ENCODE results near the gene MYBPC3. TPM values are rescaled to one million over a fixed set of nuclear protein-coding genes. Genes with fewer than 3 reads are reported as not detected.
"Not testable (repeated sequence)": the region's sequence is repeated elsewhere in the genome, so short reads cannot be mapped to it uniquely, and the experiment has no call there.

MYBPC3 gene
- total RNA-seq, 1 donor from 2014 or later, result not detected

- no peaks in the 10 kb centered on the region for H3K27me3 Mint-ChIP-seq
- intact Hi-C loops (cut with micrococcal nuclease), result no loop called here
- H3K4me1 Mint-ChIP-seq, result peaks cover 5% of the 10 kb centered on the region
- H3K36me3 Mint-ChIP-seq (ENCODE audit: low read depth), result peaks cover 45% of the 10 kb centered on the region
- H3K9me3 Mint-ChIP-seq, result no peaks in the 10 kb centered on the region
- no peak overlapping the region for H3K4me3 Mint-ChIP-seq
- peak overlapping the region; percentile 61 for H3K27ac Mint-ChIP-seq
- no peak for DNase-seq
Observed at GRCh38 chr11:47317064-47317828, 35.3 kb downstream of the MYBPC3 start.

GRCh38 chr11:47316501-47316900 is 36.0 kb downstream of the MYBPC3 start:
- H3K27ac Mint-ChIP-seq; H3K27me3 Mint-ChIP-seq; H3K9me3 Mint-ChIP-seq; H3K4me3 Mint-ChIP-seq; DNase-seq; H3K4me1 Mint-ChIP-seq; intact Hi-C loops (cut with micrococcal nuclease): not testable (repeated sequence)
- H3K36me3 Mint-ChIP-seq (ENCODE audit: low read depth), result peaks cover 45% of the 10 kb centered on the region

GRCh38 chr11:47314992-47315391 is 37.5 kb downstream of the MYBPC3 start:
- Mint-ChIP-seq H3K36me3 (ENCODE audit: low read depth) (peaks cover 52% of the 10 kb centered on the region), H3K4me3 (no peak overlapping the region)
- intact Hi-C loops (cut with micrococcal nuclease), result loop anchor here (5.0 kb wide), 1 partner anchor 43 kb away; the partner anchor contains the start of gene MADD

GRCh38 chr11:47308050-47308823 is 44.3 kb downstream of the MYBPC3 start:
- intact Hi-C loops (cut with micrococcal nuclease), result no loop called here
- H3K36me3 Mint-ChIP-seq (ENCODE audit: low read depth), result peaks cover 65% of the 10 kb centered on the region

More at GRCh38 chr11:47314992-47315391, 37.5 kb downstream of the MYBPC3 start:
- Mint-ChIP-seq H3K27ac (no peak overlapping the region), H3K9me3 (no peaks in the 10 kb centered on the region), H3K27me3 (no peaks in the 10 kb centered on the region), H3K4me1 (peaks cover 5% of the 10 kb centered on the region)
- DNase-seq, result no peak

GRCh38 chr11:47306484-47306844 is 46.0 kb downstream of the MYBPC3 start:
- intact Hi-C loops (cut with micrococcal nuclease), result no loop called here
- DNase-seq, result no peak
- H3K27me3 Mint-ChIP-seq, result no peaks in the 10 kb centered on the region
- no peak overlapping the region for H3K27ac Mint-ChIP-seq
- peaks cover 72% of the 10 kb centered on the region for H3K36me3 Mint-ChIP-seq (ENCODE audit: low read depth)
- no peak overlapping the region for H3K4me3 Mint-ChIP-seq
- peaks cover 7% of the 10 kb centered on the region for H3K4me1 Mint-ChIP-seq
- H3K9me3 Mint-ChIP-seq, result peaks cover 6% of the 10 kb centered on the region

More at GRCh38 chr11:47308050-47308823, 44.3 kb downstream of the MYBPC3 start:
- H3K4me1 Mint-ChIP-seq, result no peaks in the 10 kb centered on the region
- H3K27ac Mint-ChIP-seq, result no peak overlapping the region
- H3K4me3 Mint-ChIP-seq, result no peak overlapping the region
- H3K9me3 Mint-ChIP-seq, result no peaks in the 10 kb centered on the region
- H3K27me3 Mint-ChIP-seq, result no peaks in the 10 kb centered on the region
- no peak for DNase-seq

- H3K4me1 Mint-ChIP-seq, result peaks cover 7% of the 10 kb centered on the region
- no peak overlapping the region for H3K27ac Mint-ChIP-seq
- DNase-seq, result no peak
- no peaks in the 10 kb centered on the region for H3K27me3 Mint-ChIP-seq
- peaks cover 70% of the 10 kb centered on the region for H3K36me3 Mint-ChIP-seq (ENCODE audit: low read depth)
- no peak overlapping the region for H3K4me3 Mint-ChIP-seq
- H3K9me3 Mint-ChIP-seq, result peaks cover 6% of the 10 kb centered on the region
- intact Hi-C loops (cut with micrococcal nuclease), result no loop called here
Observed at GRCh38 chr11:47305734-47306483, 46.6 kb downstream of the MYBPC3 start.

GRCh38 chr11:47302853-47303252 is 49.6 kb downstream of the MYBPC3 start:
- intact Hi-C loops (cut with micrococcal nuclease), result no loop called here
- H3K27me3 Mint-ChIP-seq, result no peaks in the 10 kb centered on the region
- H3K36me3 Mint-ChIP-seq (ENCODE audit: low read depth), result peaks cover 75% of the 10 kb centered on the region
- no peak for DNase-seq
- H3K4me1 Mint-ChIP-seq, result peaks cover 9% of the 10 kb centered on the region
- peak overlapping the region; percentile 47 for H3K27ac Mint-ChIP-seq
- H3K4me3 Mint-ChIP-seq, result no peak overlapping the region
- H3K9me3 Mint-ChIP-seq, result peaks cover 21% of the 10 kb centered on the region

GRCh38 chr11:47299078-47299477 is 53.4 kb downstream of the MYBPC3 start:
- H3K27ac Mint-ChIP-seq, result no peak overlapping the region
- peaks cover 11% of the 10 kb centered on the region for H3K4me1 Mint-ChIP-seq
- intact Hi-C loops (cut with micrococcal nuclease), result no loop called here
- H3K4me3 Mint-ChIP-seq, result no peak overlapping the region
- H3K9me3 Mint-ChIP-seq, result peaks cover 21% of the 10 kb centered on the region
- H3K36me3 Mint-ChIP-seq (ENCODE audit: low read depth), result peaks cover 79% of the 10 kb centered on the region
- H3K27me3 Mint-ChIP-seq, result no peaks in the 10 kb centered on the region
- DNase-seq, result no peak

GRCh38 chr11:47296045-47296444 is 56.5 kb downstream of the MYBPC3 start:
- Mint-ChIP-seq H3K4me1 (peaks cover 4% of the 10 kb centered on the region), H3K36me3 (ENCODE audit: low read depth) (peaks cover 76% of the 10 kb centered on the region)
- intact Hi-C loops (cut with micrococcal nuclease), result no loop called here

GRCh38 chr11:47295385-47295784 is 57.1 kb downstream of the MYBPC3 start:
- no peak for DNase-seq
- no peaks in the 10 kb centered on the region for H3K27me3 Mint-ChIP-seq
- intact Hi-C loops (cut with micrococcal nuclease), result no loop called here
- no peak overlapping the region for H3K27ac Mint-ChIP-seq
- peaks cover 77% of the 10 kb centered on the region for H3K36me3 Mint-ChIP-seq (ENCODE audit: low read depth)
- H3K9me3 Mint-ChIP-seq, result peaks cover 11% of the 10 kb centered on the region
- peaks cover 2% of the 10 kb centered on the region for H3K4me1 Mint-ChIP-seq
- H3K4me3 Mint-ChIP-seq, result no peak overlapping the region

More at GRCh38 chr11:47296045-47296444, 56.5 kb downstream of the MYBPC3 start:
- Mint-ChIP-seq H3K4me3 (no peak overlapping the region), H3K27me3 (no peaks in the 10 kb centered on the region), H3K27ac (no peak overlapping the region), H3K9me3 (peaks cover 14% of the 10 kb centered on the region)
- no peak for DNase-seq

GRCh38 chr11:47289856-47290255 is 62.6 kb downstream of the MYBPC3 start:
- Mint-ChIP-seq H3K27ac (no peak overlapping the region), H3K36me3 (ENCODE audit: low read depth) (peaks cover 80% of the 10 kb centered on the region), H3K27me3 (no peaks in the 10 kb centered on the region), H3K4me3 (no peak overlapping the region), H3K9me3 (no peaks in the 10 kb centered on the region), H3K4me1 (no peaks in the 10 kb centered on the region)
- DNase-seq, result no peak
- intact Hi-C loops (cut with micrococcal nuclease), result no loop called here

GRCh38 chr11:47288066-47288465 is 64.4 kb downstream of the MYBPC3 start:
- Mint-ChIP-seq H3K4me1 (no peaks in the 10 kb centered on the region), H3K27ac (no peak overlapping the region), H3K36me3 (ENCODE audit: low read depth) (peaks cover 84% of the 10 kb centered on the region), H3K4me3 (no peak overlapping the region), H3K9me3 (no peaks in the 10 kb centered on the region), H3K27me3 (no peaks in the 10 kb centered on the region)
- intact Hi-C loops (cut with micrococcal nuclease), result no loop called here
- no peak for DNase-seq

- Mint-ChIP-seq H3K4me3 (no peak overlapping the region), H3K27ac (no peak overlapping the region), H3K4me1 (no peaks in the 10 kb centered on the region), H3K27me3 (no peaks in the 10 kb centered on the region), H3K36me3 (ENCODE audit: low read depth) (peaks cover 78% of the 10 kb centered on the region), H3K9me3 (no peaks in the 10 kb centered on the region)
- no peak for DNase-seq
- intact Hi-C loops (cut with micrococcal nuclease), result no loop called here
Observed at GRCh38 chr11:47285969-47286770, 66.3 kb downstream of the MYBPC3 start.

Measured in activated CD4-positive, alpha-beta T cell treated with anti-CD3 and anti-CD28 coated beads, Interleukin-2, amount 10 ng/mL, durations not matched to agents 24 days and 14 days (primary cell).